OCI-LY1 (cell line): ENCODE measurements around the gene TUFM.

ENCODE experiments used
- H2AFZ ChIP-seq: fragments of 200-600 bp; sonication (generic), shearing (Covaris generic); 2 replicates; pipeline ENCODE4 v1.6.0; 2014; ENCODE audit warnings: antibody characterized with exemption, mild to moderate bottlenecking, low read length
- H3F3A ChIP-seq: fragments of 200-600 bp; sonication (generic), shearing (Covaris generic); 2 replicates; pipeline ENCODE4 v1.6.0; 2014; ENCODE audit warnings: mild to moderate bottlenecking, antibody characterized with exemption, low read length, moderate library complexity; ENCODE audit not compliant: insufficient read depth
- H3K27ac ChIP-seq: fragments of 200-600 bp; sonication (generic); 2 replicates; pipeline ENCODE4 v1.5.1; 2014; ENCODE audit warnings: low read length, mixed run types, mild to moderate bottlenecking, low read depth; ENCODE audit not compliant: poor library complexity, severe bottlenecking
- H3K27me3 ChIP-seq: fragments of 200-600 bp; sonication (generic); 2 replicates; pipeline ENCODE4 v1.6.0; 2014; ENCODE audit warnings: antibody characterized with exemption, mild to moderate bottlenecking, low read length, moderate library complexity; ENCODE audit not compliant: insufficient read depth
- H3K36me3 ChIP-seq: fragments of 200-600 bp; sonication (generic); 2 replicates; pipeline ENCODE4 v1.6.1; 2014; ENCODE audit warnings: mild to moderate bottlenecking, antibody characterized with exemption, low read length, moderate library complexity, mixed read lengths; ENCODE audit not compliant: insufficient read depth
- H3K4me1 ChIP-seq: fragments of 200-600 bp; sonication (generic); 2 replicates; pipeline ENCODE4 v1.5.1; 2014; ENCODE audit warnings: mild to moderate bottlenecking, low read length, moderate library complexity; ENCODE audit not compliant: insufficient read depth, severe bottlenecking
- H3K4me2 ChIP-seq: fragments of 200-600 bp; sonication (generic), shearing (Covaris generic); 2 replicates; pipeline ENCODE4 v1.6.1; 2014; ENCODE audit warnings: low read length
- H3K4me3 ChIP-seq: fragments of 200-600 bp; sonication (generic); 2 replicates; pipeline ENCODE4 v1.5.1; 2014; ENCODE audit warnings: low read length, low read depth, mild to moderate bottlenecking, mixed read lengths; ENCODE audit not compliant: poor library complexity, severe bottlenecking
- H3K79me2 ChIP-seq: fragments of 200-600 bp; shearing (Covaris generic); 2 replicates; pipeline ENCODE4 v1.6.1; 2016; ENCODE audit warnings: mixed run types, low read length, mixed read lengths; ENCODE audit not compliant: insufficient read depth
- H3K9ac ChIP-seq: fragments of 200-600 bp; sonication (generic), shearing (Covaris generic); 2 replicates; pipeline ENCODE4 v1.6.1; 2014; ENCODE audit warnings: mild to moderate bottlenecking, low read length, mixed read lengths
- H3K9me2 ChIP-seq: fragments of 200-600 bp; sonication (generic), shearing (Covaris generic); 2 replicates; pipeline ENCODE4 v1.6.1; 2014; ENCODE audit warnings: low read depth, mild to moderate bottlenecking, low read length, mixed read lengths
- H3K9me3 ChIP-seq: fragments of 200-600 bp; shearing (Covaris generic); 2 replicates; pipeline ENCODE4 v1.6.1; 2014; ENCODE audit warnings: low read length, mixed read lengths
- H4K20me1 ChIP-seq: fragments of 200-600 bp; sonication (generic), shearing (Covaris generic); 2 replicates; pipeline ENCODE4 v1.6.0; 2016; ENCODE audit warnings: mild to moderate bottlenecking, low read length; ENCODE audit not compliant: insufficient read depth
- EZH2 ChIP-seq: fragments of 200-600 bp; sonication (generic), shearing (Covaris generic); IDR thresholded peaks from 2 replicates; pipeline ENCODE4 v1.8.0; 2017; ENCODE audit warnings: borderline replicate concordance, mixed run types, mild to moderate bottlenecking, antibody characterized with exemption, low read length, moderate library complexity, mixed read lengths
- TF ChIP-seq, protein P1 (sequence below): fragments of 200-600 bp; sonication (generic), shearing (Covaris generic); IDR thresholded peaks from 2 replicates; pipeline ENCODE4 v1.5.1; 2017; ENCODE audit warnings: mild to moderate bottlenecking, antibody characterized with exemption, low read length, moderate library complexity, mixed read lengths

The TUFM gene

GRCh38 chr16:28838558-28838918 is 7.6 kb downstream of the TUFM start:
- H3K36me3 ChIP-seq, result peaks cover 82% of the 10 kb centered on the region

DNA sequence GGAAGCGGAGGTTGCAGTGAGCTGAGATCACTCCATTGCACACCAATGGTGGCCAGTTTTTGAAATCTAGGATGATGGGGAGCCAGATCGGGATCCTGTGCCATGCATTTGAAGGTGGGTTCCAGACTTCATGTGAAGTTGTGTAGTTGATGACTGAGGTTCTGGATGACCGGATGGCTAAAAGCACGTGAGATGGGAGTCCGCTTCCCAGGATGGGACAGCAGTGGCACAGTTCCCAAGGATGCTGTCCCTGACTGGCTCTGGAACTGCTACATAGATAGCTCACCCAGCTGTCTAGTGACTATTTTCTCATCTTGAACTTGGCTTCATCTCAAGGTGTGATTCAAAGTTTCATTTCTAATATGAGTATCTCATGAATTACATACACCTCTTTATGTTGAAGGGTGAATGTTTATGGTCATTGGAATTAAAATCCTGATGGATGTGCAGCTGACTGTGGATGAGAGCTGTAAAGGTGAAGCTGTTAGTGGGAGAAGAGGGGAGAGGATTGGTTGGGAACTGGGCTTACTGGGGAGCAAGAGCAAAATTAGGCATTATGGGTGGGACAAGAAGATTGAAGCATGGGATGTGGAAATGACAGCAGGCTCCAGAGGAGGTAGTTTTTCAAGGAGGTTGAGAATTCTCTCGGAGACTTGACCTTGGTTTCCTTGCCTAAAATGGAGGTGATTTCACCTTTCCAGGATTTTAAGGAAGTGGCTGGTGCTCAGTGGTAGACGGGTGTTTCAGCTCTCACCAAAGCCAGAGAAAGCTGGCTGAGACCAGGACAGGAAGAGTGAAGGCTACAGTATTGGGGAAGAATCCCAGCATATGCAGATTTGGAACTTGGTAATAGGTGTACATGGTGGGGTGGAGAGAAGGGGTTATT is 8.2 kb downstream of the TUFM start:
- Histone ChIP-seq H3K27me3 (no peaks in the 10 kb centered on the region), H3K79me2 (no peaks in the 10 kb centered on the region), H3F3A (0 out of 2 replicates have a peak, but pooled peaks cover 8% of the 10 kb centered on the region), H3K4me3 (no peak overlapping the region), H3K27ac (no peak overlapping the region), H3K36me3 (peaks cover 82% of the 10 kb centered on the region), H3K4me1 (no peaks in the 10 kb centered on the region), H2AFZ (no peak overlapping the region), H3K9me2 (no peaks in the 10 kb centered on the region), H3K4me2 (no peak overlapping the region), H3K9me3 (no peaks in the 10 kb centered on the region), H3K9ac (no peak overlapping the region), H4K20me1 (no peaks in the 10 kb centered on the region)
- TF ChIP-seq, protein P1, sequence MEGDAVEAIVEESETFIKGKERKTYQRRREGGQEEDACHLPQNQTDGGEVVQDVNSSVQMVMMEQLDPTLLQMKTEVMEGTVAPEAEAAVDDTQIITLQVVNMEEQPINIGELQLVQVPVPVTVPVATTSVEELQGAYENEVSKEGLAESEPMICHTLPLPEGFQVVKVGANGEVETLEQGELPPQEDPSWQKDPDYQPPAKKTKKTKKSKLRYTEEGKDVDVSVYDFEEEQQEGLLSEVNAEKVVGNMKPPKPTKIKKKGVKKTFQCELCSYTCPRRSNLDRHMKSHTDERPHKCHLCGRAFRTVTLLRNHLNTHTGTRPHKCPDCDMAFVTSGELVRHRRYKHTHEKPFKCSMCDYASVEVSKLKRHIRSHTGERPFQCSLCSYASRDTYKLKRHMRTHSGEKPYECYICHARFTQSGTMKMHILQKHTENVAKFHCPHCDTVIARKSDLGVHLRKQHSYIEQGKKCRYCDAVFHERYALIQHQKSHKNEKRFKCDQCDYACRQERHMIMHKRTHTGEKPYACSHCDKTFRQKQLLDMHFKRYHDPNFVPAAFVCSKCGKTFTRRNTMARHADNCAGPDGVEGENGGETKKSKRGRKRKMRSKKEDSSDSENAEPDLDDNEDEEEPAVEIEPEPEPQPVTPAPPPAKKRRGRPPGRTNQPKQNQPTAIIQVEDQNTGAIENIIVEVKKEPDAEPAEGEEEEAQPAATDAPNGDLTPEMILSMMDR, result no peak
- no peak for TF ChIP-seq EZH2

More at GRCh38 chr16:28838558-28838918, 7.6 kb downstream of the TUFM start:
- no peaks in the 10 kb centered on the region for H4K20me1 ChIP-seq
- no peaks in the 10 kb centered on the region for H3K9me2 ChIP-seq
- no peaks in the 10 kb centered on the region for H3K79me2 ChIP-seq
- H3K9me3 ChIP-seq, result no peaks in the 10 kb centered on the region
- H3K4me2 ChIP-seq, result no peak overlapping the region
- H3K9ac ChIP-seq, result no peak overlapping the region
- H2AFZ ChIP-seq, result no peak overlapping the region
- no peak overlapping the region for H3K4me3 ChIP-seq
- H3K4me1 ChIP-seq, result no peaks in the 10 kb centered on the region
- H3K27ac ChIP-seq, result no peak overlapping the region
- H3K27me3 ChIP-seq, result no peaks in the 10 kb centered on the region
- TF ChIP-seq, protein P1, result no peak
- 0 out of 2 replicates have a peak, but pooled peaks cover 8% of the 10 kb centered on the region for H3F3A ChIP-seq

DNA sequence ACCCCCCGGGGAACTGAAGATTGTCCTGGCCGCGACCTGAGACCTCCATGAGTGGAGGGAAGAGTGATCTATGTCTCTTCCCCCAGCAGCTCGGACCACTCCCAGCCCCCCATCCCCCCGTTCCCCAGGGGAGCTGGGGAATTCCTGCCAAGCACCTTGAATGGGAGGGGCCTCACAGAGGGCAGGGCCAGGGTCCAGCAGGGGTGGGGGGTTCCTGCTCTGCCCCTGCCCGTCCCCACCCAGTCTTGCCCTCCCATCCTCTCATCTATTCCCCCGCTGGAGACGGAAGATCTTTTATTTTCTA is 9.4 kb downstream of the TUFM start:
- Histone ChIP-seq H3K79me2 (no peaks in the 10 kb centered on the region), H2AFZ (no peak overlapping the region), H3K27ac (no peak overlapping the region), H3K9me2 (no peaks in the 10 kb centered on the region), H3K4me2 (no peak overlapping the region), H3F3A (0 out of 2 replicates have a peak, but pooled peaks cover 8% of the 10 kb centered on the region), H3K4me1 (no peaks in the 10 kb centered on the region), H4K20me1 (no peaks in the 10 kb centered on the region), H3K27me3 (no peaks in the 10 kb centered on the region), H3K36me3 (peaks cover 82% of the 10 kb centered on the region), H3K9me3 (no peaks in the 10 kb centered on the region), H3K9ac (no peak overlapping the region), H3K4me3 (no peak overlapping the region)
- TF ChIP-seq EZH2, result no peak
